HG02840 (cell line): Measurements from ENCODE around the gene STX1B.
"Not testable (repeated sequence)": the region's sequence is repeated elsewhere in the genome, so short reads cannot be mapped to it uniquely, and the experiment has no call there.

Source experiments
- ATAC-seq: cut with Tn5 transposase; IDR thresholded peaks from one replicate; pipeline ENCODE4 v1.9.1; 2021; ENCODE audit warnings: mild to moderate bottlenecking, moderate library complexity, moderate number of reproducible peaks; ENCODE audit not compliant: unreplicated experiment, low FRiP score

The STX1B gene

GRCh38 chr16:31016018-31016417 is 5.6 kb upstream of the STX1B start:
- no peak for ATAC-seq

GRCh38 chr16:31013292-31013691 is 2.9 kb upstream of the STX1B start:
- not testable (repeated sequence) for ATAC-seq

GRCh38 chr16:31011815-31012214 is 1.4 kb upstream of the STX1B start:
- not testable (repeated sequence) for ATAC-seq

- no peak for ATAC-seq
Measured at GRCh38 chr16:31009894-31010584, 399 bp downstream of the STX1B start.

- ATAC-seq, result no peak
Measured at GRCh38 chr16:31009120-31009519, 1.3 kb downstream of the STX1B start.

GRCh38 chr16:31008551-31008950 is 1.9 kb downstream of the STX1B start:
- no peak for ATAC-seq

- no peak for ATAC-seq
Measured at GRCh38 chr16:31008149-31008548, 2.3 kb downstream of the STX1B start.

- no peak for ATAC-seq
Measured at GRCh38 chr16:31007684-31008083, 2.8 kb downstream of the STX1B start.

- ATAC-seq, result no peak
Measured at GRCh38 chr16:31006589-31006988, 3.8 kb downstream of the STX1B start.

- ATAC-seq, result no peak
Measured at GRCh38 chr16:31006086-31006385, 4.4 kb downstream of the STX1B start.

- no peak for ATAC-seq
Measured at GRCh38 chr16:31005350-31006085, 4.9 kb downstream of the STX1B start.

- no peak for ATAC-seq
Measured at GRCh38 chr16:31004658-31005057, 5.8 kb downstream of the STX1B start.

- ATAC-seq, result no peak
Measured at GRCh38 chr16:31003744-31004143, 6.7 kb downstream of the STX1B start.

- ATAC-seq, result no peak
Measured at GRCh38 chr16:31002862-31003341, 7.5 kb downstream of the STX1B start.

- ATAC-seq, result no peak
Measured at GRCh38 chr16:31002250-31002700, 8.2 kb downstream of the STX1B start.

GRCh38 chr16:31001507-31002249 is 8.8 kb downstream of the STX1B start:
- no peak for ATAC-seq

GRCh38 chr16:31000671-31001382 is 9.6 kb downstream of the STX1B start:
- no peak for ATAC-seq

- no peak for ATAC-seq
Measured at GRCh38 chr16:30998852-30999761, 11.3 kb downstream of the STX1B start.
